GM12865 (cell line): ENCODE results near the gene LHFPL2.
"Not testable (repeated sequence)": the region's sequence is repeated elsewhere in the genome, so short reads cannot be mapped to it uniquely, and the experiment has no call there.

ENCODE experiments used
- DNase-seq: peaks from one replicate; pipeline ENCODE4 v3.0.0; 2010; ENCODE audit warnings: low read depth
- H3K4me3 ChIP-seq: 2 replicates; pipeline ENCODE4 v1.5.1; 2011; ENCODE audit warnings: mild to moderate bottlenecking, low read depth, low read length, control low read depth
- TF ChIP-seq, protein P1 (sequence below): IDR thresholded peaks from 2 replicates; pipeline ENCODE4 v1.5.1; 2011; ENCODE audit warnings: low read length, control low read depth, low read depth, inconsistent platforms; ENCODE audit not compliant: insufficient read depth; ENCODE audit errors: missing control alignments

The LHFPL2 gene

DNA sequence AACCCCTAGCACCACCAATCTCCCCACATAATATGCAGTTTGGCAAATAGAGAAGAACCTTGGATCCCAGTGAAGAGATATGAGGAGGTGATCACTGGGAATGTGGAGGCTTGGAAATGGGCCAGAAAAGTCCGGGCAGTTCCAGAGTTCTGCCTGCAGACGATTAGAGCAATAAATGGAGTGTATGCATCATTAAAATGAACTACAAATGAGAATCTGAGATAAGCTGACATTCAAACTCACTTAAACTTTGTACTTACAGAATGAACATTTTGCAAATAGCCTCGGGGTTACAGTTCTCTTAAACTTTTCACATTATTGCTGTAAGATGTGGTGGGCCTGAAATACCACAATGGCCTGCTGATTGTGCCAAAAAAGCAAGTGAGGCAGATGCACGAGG, 23.0 kb upstream of the LHFPL2 start:
- no peak overlapping the region for H3K4me3 ChIP-seq
- no peak for DNase-seq
- TF ChIP-seq, protein P1, sequence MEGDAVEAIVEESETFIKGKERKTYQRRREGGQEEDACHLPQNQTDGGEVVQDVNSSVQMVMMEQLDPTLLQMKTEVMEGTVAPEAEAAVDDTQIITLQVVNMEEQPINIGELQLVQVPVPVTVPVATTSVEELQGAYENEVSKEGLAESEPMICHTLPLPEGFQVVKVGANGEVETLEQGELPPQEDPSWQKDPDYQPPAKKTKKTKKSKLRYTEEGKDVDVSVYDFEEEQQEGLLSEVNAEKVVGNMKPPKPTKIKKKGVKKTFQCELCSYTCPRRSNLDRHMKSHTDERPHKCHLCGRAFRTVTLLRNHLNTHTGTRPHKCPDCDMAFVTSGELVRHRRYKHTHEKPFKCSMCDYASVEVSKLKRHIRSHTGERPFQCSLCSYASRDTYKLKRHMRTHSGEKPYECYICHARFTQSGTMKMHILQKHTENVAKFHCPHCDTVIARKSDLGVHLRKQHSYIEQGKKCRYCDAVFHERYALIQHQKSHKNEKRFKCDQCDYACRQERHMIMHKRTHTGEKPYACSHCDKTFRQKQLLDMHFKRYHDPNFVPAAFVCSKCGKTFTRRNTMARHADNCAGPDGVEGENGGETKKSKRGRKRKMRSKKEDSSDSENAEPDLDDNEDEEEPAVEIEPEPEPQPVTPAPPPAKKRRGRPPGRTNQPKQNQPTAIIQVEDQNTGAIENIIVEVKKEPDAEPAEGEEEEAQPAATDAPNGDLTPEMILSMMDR = no peak

DNA sequence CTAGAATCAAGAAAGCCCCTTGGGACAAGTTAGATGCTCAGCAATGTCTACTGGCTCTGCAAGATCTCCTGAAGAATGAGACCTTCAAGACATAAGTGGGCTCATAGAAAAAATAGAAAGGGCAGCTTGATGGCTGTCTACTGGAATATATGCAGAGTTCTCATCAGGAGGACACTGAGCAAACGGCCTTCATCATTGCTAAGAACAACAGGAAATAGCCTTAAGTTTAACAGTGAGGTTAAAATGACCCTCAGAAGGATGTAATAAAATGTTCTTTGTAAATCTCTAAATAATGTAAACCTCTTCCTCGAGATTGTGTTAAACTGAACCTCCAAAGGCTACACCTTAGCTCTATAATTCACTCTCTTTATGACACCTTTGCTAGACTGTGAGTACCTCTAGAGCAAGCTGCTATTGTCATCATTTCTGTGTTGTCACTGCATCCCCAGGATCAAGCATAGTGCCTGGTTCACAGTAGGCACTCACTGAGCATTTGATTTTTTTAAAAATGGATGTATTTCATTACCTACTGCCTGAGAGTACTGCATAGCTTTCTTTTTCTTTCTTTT, 22.2 kb upstream of the LHFPL2 start:
- TF ChIP-seq, protein P1 = no peak
- no peak for DNase-seq
- H3K4me3 ChIP-seq = no peak overlapping the region

DNA sequence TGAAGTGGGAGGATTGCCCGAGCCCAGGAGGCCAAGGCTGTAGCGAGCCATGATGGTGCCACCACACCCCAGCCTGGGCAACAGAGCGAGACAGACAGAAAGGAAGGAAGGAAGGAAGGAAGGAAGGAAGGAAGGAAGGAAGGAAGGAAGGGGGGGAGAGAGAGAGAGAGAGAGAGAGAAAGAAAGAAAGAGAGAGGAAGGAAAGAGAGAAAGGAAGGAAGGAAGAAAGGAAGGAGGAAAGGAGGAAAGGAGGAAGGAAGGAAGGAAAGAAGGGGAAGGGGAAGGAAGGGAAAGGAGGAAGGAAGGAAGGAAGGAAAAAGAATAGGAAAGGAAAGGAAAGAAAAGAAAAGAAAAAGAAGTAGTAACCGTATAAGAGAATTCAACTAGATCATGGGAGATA, 20.8 kb upstream of the LHFPL2 start:
- H3K4me3 ChIP-seq = no peak overlapping the region
- DNase-seq = no peak
- TF ChIP-seq, protein P1 = no peak

DNA sequence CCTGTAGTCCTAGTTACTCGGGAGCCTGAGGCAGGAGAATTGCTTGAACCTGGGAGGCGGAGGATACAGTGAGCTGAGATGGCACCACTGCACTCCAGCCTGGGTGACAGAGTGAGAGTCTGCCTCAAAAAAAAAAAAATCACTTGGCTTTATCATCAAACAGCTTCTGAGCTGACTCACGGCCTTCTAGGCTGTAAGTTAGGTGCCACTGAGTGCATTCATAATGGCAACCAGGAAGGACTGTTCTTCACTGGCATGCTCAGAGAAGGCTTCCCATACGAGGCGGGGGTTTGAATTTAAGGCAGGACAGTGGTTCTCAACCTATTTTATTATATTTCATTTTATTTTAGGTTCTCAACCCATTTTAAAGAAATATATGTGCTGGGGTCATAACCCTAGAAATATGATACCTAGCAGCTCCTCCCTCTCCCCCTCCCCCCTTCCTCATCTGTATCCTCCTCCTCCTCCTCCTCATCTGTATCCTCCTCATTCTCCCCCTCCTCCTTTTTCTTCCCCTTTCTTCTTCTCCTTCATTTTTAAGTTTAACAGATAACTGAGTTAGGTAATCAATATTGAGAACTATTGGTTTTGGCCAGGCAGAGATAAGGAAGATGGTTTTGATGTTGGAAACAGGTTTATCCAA, 19.0 kb upstream of the LHFPL2 start:
- TF ChIP-seq, protein P1 = no peak
- no peak overlapping the region for H3K4me3 ChIP-seq
- DNase-seq = no peak

DNA sequence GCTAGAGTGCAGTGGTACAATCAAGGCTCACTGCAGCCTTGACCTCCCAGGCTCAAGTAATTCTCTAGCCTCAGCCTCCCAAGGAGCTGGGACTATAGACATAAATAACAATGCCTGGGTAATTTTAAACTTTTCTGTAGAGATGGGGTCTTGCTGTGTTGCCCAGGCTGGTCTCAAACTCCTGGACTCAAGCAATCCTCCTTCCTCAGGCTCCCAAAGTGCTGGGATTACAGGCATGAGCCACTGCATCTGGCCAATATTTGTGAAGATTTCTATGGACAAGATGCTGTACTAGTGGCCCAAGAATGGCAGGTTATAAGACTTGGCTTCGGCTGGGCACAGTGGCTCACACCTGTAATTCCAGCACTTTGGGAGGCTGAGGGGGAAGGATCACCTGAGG, 18.4 kb upstream of the LHFPL2 start:
- not testable (repeated sequence) for H3K4me3 ChIP-seq

DNA sequence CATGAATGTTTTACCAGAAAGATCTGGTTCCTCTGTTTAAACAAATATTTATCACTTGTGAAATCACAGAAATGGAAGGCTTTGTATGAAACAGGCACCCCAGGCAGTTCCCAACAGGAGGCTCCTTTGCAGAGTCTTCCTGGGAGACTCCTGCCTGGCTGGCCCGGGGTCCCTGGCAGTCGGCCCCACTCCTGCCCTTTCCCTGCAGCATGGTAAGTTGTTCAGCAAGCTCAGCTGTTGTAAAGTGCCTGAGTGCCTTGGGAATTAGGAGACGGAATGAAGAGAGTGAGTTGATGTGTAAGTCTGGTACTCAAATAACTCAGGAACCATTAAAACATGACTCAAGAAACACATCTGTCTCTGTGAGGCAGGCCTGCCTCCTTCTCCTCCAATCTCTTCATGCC, 17.5 kb upstream of the LHFPL2 start:
- DNase-seq = no peak
- H3K4me3 ChIP-seq = no peak overlapping the region
- TF ChIP-seq, protein P1 = no peak

More for the DNA sequence above, 18.4 kb upstream of the LHFPL2 start:
- not testable (repeated sequence) for DNase-seq

DNA sequence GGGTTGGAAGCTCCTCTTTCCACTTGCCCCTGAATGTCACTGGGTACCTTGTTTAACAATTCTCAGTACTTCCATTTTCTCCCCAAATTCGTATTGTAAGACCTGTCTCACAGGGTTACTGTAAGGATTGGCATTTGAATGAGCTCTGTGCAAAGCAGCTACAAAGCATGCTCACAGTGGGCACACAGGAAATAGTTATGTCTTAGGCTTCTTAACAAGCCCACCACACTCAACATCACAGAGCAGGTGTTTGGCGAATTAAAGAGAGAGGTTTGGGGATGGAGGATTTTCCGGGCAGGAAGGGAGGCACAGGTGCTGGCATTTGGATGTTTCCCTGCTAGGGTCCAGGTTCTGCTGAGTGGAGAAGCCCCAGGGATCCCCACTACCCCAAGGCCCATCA, 17.0 kb upstream of the LHFPL2 start:
- DNase-seq = no peak
- H3K4me3 ChIP-seq = no peak overlapping the region
- TF ChIP-seq, protein P1 = no peak
